Activated CD8-positive, alpha-beta memory T cell treated with anti-CD3 and anti-CD28 coated beads, Interleukin-2, amount 10 ng/mL, durations not matched to agents 7 days and 5 days (primary cell): ENCODE measurements around the gene NCOA3. TPM values are rescaled to one million over a fixed set of nuclear protein-coding genes. Genes with fewer than 3 reads are reported as not detected.
"Not testable (repeated sequence)": the region's sequence is repeated elsewhere in the genome, so short reads cannot be mapped to it uniquely, and the experiment has no call there.

ENCODE experiments used
- ATAC-seq: fragments of 150-1000 bp; cut with Tn5 transposase; one replicate; pipeline ENCODE4 v1.10.0; 2021; ENCODE audit warnings: moderate library complexity
- CTCF ChIA-PET: fragments of 350-600 bp; sonication (Branson Sonifier 250); formaldehyde crosslinking; loops from one replicate; lab custom pipeline; 2021; ENCODE audit warnings: antibody characterized with exemption; lab: Charles Lee
- DNase-seq: peaks from one replicate; pipeline ENCODE4 v3.0.0-alpha.2; 2020
- H3K27ac Mint-ChIP-seq: one replicate; pipeline ENCODE4 v1.8.0; 2021; ENCODE audit warnings: mild to moderate bottlenecking, mixed read lengths
- H3K27me3 Mint-ChIP-seq: one replicate; pipeline ENCODE4 v1.8.0; 2021; ENCODE audit warnings: mixed read lengths
- H3K36me3 Mint-ChIP-seq: one replicate; pipeline ENCODE4 v1.8.0; 2021; ENCODE audit warnings: mild to moderate bottlenecking, mixed read lengths
- H3K4me1 Mint-ChIP-seq: one replicate; pipeline ENCODE4 v1.8.0; 2021; ENCODE audit warnings: mixed read lengths
- H3K4me3 Mint-ChIP-seq: one replicate; pipeline ENCODE4 v1.8.0; 2021; ENCODE audit warnings: mild to moderate bottlenecking, moderate library complexity, mixed read lengths
- H3K9me3 Mint-ChIP-seq: one replicate; pipeline ENCODE4 v1.8.0; 2022; ENCODE audit warnings: low read depth, mixed read lengths
- total RNA-seq, 2 experiments: library from RNA; stranded (reverse); gene quantifications; one replicate each; pipeline ENCODE4 v1.2.3, GENCODE V29; 2021

NCOA3 gene
- total RNA-seq, 2 experiments from 2014 or later, result 74.9 to 75.8 TPM

DNA sequence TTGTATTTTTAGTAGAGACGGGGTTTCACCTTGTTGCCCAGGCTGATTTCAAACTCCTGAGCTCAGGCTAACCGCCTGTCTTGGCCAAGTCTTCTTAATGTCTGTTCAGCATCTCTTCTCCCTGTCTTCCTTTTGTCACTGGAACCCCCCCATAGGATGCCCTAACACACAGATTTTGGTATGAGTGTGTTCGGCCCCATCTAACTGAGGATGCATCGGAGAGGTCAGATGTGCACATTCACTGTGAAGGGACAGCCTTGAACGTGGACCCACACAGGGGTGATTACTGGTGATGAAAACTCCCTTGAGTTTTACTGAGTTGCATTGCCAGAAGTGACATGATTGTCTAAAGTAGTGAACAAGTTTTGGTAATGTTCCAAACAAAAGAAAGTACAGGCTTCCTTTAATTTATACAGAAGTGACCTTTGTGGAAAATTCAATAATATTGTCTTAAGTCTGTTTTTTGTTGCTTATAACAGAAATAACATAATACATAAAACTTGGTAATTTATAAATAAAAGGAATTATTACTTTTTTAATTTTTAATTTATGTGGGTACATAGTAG is 40.5 kb upstream of the NCOA3 start:
- CTCF ChIA-PET, result no interaction called here
- no peak for ATAC-seq

DNA sequence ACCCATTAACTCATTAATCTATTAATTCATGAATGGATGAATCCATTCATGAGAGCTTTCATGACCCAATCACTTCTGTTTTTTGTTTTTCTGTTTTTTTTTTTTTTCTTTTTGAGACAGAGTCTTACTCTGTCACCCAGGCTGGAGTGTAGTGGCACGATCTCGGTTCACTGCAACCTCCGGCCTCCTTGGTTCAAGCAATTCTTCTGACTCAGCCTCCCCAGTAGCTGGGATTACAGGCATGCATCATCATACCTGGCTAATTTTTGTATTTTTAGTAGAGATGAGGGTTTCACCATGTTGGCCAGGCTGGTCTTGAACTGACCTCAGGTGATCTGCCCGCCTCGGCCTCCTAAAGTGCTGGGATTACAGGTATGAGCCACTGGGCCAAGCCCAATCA is 39.8 kb upstream of the NCOA3 start:
- DNase-seq, H3K4me3 Mint-ChIP-seq, CTCF ChIA-PET, H3K27ac Mint-ChIP-seq, H3K27me3 Mint-ChIP-seq, ATAC-seq, H3K9me3 Mint-ChIP-seq, H3K36me3 Mint-ChIP-seq: not testable (repeated sequence)
- H3K4me1 Mint-ChIP-seq, result peaks cover 11% of the 10 kb centered on the region

More for the DNA sequence above, 40.5 kb upstream of the NCOA3 start:
- Mint-ChIP-seq H3K27me3 (no peaks in the 10 kb centered on the region), H3K27ac (no peak overlapping the region), H3K4me3 (no peak overlapping the region), H3K36me3 (no peaks in the 10 kb centered on the region), H3K4me1 (peaks cover 15% of the 10 kb centered on the region), H3K9me3 (no peaks in the 10 kb centered on the region)
- no peak for DNase-seq

DNA sequence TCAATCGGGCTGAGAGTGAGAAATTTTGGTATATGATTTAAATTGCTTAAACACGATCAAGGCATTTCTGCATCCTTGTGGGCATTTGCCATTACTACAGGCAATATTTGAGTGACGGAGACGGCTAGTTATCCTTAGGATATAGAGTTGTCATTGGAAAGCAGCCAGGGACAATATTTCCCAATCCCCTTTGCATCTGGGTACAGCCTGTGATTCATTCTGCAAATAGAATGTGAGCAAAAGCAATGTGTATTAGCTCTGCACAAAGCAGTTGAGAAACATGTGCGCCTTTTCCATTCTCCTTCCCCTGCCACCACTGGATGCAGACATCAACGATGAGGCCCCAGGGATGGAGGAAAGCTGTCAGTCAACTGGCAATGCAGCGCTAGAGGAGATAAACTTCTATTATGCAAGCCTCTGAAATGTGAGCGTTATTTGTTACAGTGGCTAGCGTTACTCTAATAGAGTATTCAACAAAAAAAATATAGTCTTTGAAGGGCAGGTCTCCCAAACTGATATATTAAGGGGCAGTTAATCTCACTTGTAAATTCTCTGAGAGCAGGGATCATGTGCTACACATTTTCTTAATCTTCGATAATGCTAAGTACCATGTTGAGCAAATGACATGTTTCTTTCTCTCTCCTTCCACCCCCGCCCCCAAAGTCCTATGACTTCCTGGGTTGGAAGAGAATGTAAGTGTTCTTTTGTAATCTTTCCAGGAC is 37.1 kb upstream of the NCOA3 start:
- DNase-seq (no peak), ATAC-seq (no peak)
- CTCF ChIA-PET, result no interaction called here
- H3K9me3 Mint-ChIP-seq, result no peaks in the 10 kb centered on the region
- no peak overlapping the region for H3K4me3 Mint-ChIP-seq
- no peak overlapping the region for H3K27ac Mint-ChIP-seq
- H3K27me3 Mint-ChIP-seq, result no peaks in the 10 kb centered on the region
- H3K36me3 Mint-ChIP-seq, result no peaks in the 10 kb centered on the region
- peaks cover 3% of the 10 kb centered on the region for H3K4me1 Mint-ChIP-seq

DNA sequence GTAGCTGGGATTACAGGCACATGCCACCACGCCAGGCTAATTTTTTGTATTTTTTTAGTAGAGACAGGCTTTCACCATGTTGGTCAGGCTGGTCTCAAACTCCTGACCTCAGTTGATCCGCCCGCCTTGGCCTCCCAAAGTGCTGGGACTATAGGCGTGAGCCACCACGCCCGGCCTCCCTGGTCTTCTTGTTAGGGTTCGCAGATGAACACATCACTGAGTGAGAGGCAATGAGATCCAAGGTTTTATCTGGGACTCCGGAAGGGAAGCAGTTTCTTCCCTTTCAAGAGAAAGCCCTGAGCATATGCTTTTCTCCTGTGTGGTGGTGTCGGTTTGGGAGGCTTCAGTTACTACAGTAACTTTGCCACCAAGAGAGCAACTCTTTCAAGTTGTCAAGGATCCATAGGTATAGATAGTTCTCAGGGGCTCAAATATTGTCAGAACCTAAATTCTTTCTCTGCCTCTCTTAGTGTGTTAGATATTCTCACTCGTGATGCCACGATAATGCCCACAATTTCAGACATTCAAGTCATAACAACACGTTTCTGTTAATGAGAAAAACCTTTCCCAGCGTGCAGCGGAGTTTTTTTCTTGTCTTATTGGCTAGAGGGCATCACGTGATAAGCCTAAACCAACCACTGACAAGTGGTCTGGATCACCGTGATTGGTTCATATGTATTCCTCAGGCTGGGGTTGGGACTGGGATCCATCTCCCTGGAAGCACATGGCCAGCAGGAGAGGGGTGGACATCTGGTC is 36.2 kb upstream of the NCOA3 start:
- CTCF ChIA-PET, result interaction anchor here (0.7 kb wide), 1 partner anchor 165 kb away, joined by 3 read pairs; no protein-coding TSS in a partner anchor
- Mint-ChIP-seq H3K27me3 (no peaks in the 10 kb centered on the region), H3K36me3 (no peaks in the 10 kb centered on the region), H3K4me3 (no peak overlapping the region), H3K4me1 (peaks cover 3% of the 10 kb centered on the region), H3K27ac (no peak overlapping the region), H3K9me3 (no peaks in the 10 kb centered on the region)
- no peak for ATAC-seq
- DNase-seq, result no peak

DNA sequence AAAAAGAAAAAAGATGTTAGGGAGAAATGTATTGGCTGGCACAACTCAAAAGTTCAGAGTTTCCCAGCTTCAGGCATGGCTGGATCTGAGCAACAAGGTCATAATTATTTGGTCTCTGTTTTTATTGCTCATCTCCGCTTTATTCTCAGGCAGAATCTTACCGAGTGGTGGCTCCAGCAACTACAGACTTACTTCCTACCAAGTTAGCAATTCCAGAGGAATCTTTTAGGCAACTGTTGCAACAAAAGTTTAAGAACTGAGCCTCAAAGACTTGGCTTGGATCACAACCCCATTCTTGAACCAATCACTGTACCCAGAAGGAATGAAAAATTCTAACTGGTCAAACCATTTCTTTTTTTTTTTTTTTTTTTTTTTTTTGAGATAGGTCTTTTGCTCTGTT is 35.5 kb upstream of the NCOA3 start:
- no peak overlapping the region for H3K4me3 Mint-ChIP-seq
- ATAC-seq, result no peak
- H3K4me1 Mint-ChIP-seq, result peaks cover 3% of the 10 kb centered on the region
- no peaks in the 10 kb centered on the region for H3K27me3 Mint-ChIP-seq
- no peaks in the 10 kb centered on the region for H3K9me3 Mint-ChIP-seq
- no peak overlapping the region for H3K27ac Mint-ChIP-seq
- CTCF ChIA-PET, result interaction anchor here (0.7 kb wide), 1 partner anchor 164 kb away, joined by 3 read pairs; no protein-coding TSS in a partner anchor
- no peak for DNase-seq
- H3K36me3 Mint-ChIP-seq, result no peaks in the 10 kb centered on the region

DNA sequence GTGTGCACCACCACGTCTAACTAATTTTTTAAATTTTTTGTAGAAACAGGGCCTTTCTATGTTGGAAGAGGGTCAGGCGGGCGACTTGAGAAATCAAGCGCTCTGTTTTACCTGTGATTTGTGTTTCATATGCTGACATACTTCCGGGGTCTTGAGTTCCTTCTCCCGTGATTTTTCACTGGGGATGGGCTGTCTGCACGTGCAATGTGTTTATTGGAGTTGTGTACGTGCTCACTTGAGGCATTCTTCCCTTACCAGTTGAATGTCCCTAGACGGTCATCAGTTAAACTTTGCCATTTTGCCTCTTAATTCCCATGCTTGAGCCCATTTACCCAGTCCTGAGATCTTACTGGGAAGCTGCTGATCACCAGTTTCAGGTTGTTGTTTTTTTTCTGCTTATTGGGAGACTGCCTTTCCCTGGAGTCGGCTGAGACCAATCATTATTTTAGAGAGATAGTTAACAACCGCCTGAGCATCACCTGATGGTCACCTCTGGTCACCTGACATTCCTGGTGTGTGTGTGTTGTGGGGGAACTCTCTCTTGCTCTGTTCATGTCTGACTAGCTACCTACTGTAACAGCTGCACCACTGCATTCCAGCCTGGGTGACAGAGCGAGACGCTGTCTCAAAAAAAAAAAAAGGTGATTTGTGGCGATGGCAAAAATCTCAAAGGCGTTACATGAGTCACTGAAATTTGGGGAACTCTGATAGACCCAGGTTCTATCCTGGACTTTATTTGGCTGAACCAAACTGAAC is 34.8 kb upstream of the NCOA3 start:
- Mint-ChIP-seq H3K27me3 (no peaks in the 10 kb centered on the region), H3K4me3 (no peak overlapping the region), H3K27ac (no peak overlapping the region), H3K9me3 (no peaks in the 10 kb centered on the region), H3K36me3 (no peaks in the 10 kb centered on the region), H3K4me1 (peaks cover 3% of the 10 kb centered on the region)
- CTCF ChIA-PET, result no interaction called here
- DNase-seq, result no peak
- no peak for ATAC-seq

DNA sequence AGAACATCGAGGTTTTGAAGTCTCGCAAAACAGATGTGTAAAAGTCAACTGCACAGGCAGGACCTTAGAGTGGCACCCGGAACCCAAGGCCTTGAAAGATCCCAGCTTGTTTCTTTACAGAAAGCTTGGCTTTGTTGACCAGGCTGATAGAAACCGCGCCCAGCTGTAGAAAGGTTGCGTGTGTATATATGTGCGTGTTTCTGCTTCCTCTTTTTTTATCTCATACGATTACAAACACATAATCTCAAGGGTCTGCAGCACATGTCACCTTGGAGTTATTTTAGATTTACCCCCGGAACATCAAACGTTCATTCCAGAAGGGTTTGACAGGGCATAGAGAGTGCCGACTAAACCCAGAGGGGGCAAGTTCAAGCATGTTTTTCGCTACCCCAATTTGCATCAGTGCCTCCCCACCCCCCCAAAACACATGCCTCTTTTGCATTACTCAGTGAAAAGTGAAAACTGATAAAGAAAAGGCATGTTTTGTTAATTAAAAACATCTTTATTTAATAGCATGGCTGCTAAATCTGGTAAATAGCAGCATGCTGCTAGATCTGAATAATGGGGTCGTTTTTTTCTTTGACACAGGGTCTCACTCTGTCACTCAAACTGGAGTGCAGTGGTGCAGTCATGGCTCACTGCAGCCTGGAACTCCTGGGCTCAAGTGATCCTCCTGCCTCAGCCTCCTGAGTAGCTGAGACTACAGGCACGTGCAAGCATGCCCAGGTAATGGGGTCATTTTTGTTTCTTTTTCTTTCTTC is 33.2 kb upstream of the NCOA3 start:
- peaks cover 11% of the 10 kb centered on the region for H3K4me1 Mint-ChIP-seq
- no peaks in the 10 kb centered on the region for H3K36me3 Mint-ChIP-seq
- no peak for ATAC-seq
- DNase-seq, result no peak
- CTCF ChIA-PET, result no interaction called here
- H3K27me3 Mint-ChIP-seq, result no peaks in the 10 kb centered on the region
- H3K27ac Mint-ChIP-seq, result no peak overlapping the region
- H3K9me3 Mint-ChIP-seq, result no peaks in the 10 kb centered on the region
- H3K4me3 Mint-ChIP-seq, result no peak overlapping the region

DNA sequence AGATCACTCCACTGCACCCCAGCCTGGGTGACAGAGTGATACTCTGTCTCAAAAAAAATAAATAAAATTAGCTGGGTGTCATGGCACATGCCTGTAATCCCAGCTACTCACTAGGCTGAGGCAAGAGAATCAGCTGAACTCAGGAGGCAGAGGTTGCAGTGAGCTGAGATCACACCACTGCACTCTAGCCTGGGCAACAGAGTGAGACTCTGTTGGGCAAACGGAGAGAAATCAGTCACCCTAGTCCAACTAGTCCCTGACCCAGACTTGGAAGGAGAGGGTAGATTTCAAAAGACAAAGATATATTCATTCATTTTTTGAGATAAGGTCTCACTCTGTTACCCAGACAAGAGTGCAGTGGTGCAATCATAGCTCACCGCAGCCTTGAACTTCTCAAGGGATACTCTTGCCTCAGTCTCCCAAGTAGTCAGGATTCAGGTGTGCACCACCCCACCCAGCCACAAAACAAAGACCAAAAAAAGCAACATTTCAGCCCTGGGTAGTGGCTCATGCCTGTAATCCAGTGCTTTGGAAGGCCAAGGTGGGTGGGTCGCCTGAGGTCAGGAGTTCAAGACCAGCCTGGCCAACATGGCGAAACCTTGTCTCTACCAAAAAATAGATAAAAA is 26.2 kb upstream of the NCOA3 start:
- Mint-ChIP-seq H3K36me3 (no peaks in the 10 kb centered on the region), H3K27ac (no peak overlapping the region), H3K27me3 (no peaks in the 10 kb centered on the region), H3K9me3 (no peaks in the 10 kb centered on the region), H3K4me3 (no peak overlapping the region), H3K4me1 (peaks cover 20% of the 10 kb centered on the region)
- DNase-seq (no peak), ATAC-seq (no peak)
- CTCF ChIA-PET, result interaction anchor here (0.7 to 1.2 kb wide), 2 partner anchors 16 to 145 kb away, joined by 3 read pairs; no protein-coding TSS in a partner anchor

DNA sequence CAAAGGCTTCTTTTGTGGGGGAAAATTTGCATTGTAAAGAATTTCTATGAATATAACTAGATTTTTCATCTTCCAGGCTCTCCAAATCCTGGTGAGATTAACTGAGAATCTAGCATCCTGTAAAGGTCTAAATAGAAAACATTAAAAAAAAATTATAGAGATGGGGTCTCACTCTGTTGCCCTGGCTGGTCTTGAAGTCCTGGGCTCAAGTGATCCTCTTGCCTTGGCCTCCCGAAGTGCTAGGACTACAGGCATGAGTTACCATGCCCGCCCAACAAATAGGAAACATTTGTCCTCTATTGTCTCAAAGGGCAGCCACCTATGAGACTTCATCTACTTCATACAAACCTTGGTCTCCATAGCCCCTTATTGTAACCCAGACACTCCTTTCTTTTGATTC is 25.2 kb upstream of the NCOA3 start:
- CTCF ChIA-PET, result no interaction called here
- no peaks in the 10 kb centered on the region for H3K36me3 Mint-ChIP-seq
- no peaks in the 10 kb centered on the region for H3K9me3 Mint-ChIP-seq
- H3K27me3 Mint-ChIP-seq, result no peaks in the 10 kb centered on the region
- DNase-seq, result no peak
- H3K4me1 Mint-ChIP-seq, result peaks cover 24% of the 10 kb centered on the region
- ATAC-seq, result no peak
- H3K4me3 Mint-ChIP-seq, result no peak overlapping the region
- H3K27ac Mint-ChIP-seq, result no peak overlapping the region

DNA sequence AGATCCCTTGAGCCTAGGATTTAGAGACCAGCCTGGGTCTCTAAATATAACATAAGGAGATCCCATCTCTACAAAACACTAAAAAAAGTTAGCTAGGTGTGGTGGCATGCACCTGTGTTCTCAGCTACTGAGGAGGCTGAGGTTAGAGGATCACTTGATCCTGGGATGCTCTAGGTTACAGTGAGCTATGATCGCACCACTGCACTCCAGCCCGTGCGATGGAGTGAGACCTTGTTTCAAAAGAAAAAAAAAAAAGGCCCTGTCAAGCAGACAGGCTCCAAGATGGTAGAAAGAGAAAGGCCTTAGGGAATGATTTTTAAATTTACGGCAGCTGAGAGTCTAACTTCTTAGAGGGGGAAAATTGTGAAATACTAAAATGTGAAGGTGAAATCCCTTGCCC is 22.6 kb upstream of the NCOA3 start:
- no peak overlapping the region for H3K27ac Mint-ChIP-seq

DNA sequence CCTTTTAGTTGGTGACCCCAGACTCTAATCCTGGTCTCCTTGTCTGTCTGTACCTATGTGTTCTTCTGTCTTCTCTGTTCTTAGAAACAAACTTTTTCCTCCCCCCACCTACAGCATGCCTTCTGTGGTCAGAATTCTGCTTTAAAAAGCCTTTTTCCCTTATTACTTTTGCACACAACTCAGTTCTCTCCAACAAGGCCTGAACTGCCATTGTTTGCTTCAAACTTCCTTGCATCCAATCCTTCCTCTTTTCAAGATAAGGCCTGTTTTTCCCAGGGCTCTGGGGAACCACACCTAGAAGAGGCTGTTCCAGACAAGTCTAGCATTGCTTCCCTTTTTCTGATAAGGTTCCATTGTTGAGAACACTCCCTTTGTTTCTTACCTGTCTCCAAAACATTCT is 22.2 kb upstream of the NCOA3 start:
- H3K9me3 Mint-ChIP-seq, result no peaks in the 10 kb centered on the region
- CTCF ChIA-PET, result no interaction called here
- H3K4me1 Mint-ChIP-seq, result peaks cover 23% of the 10 kb centered on the region
- H3K27me3 Mint-ChIP-seq, result no peaks in the 10 kb centered on the region
- H3K36me3 Mint-ChIP-seq, result no peaks in the 10 kb centered on the region
- H3K27ac Mint-ChIP-seq, result peak overlapping the region; percentile 39
- no peak overlapping the region for H3K4me3 Mint-ChIP-seq
- no peak for DNase-seq
- ATAC-seq, result no peak

More for the DNA sequence above, 22.6 kb upstream of the NCOA3 start:
- CTCF ChIA-PET, result no interaction called here
- Mint-ChIP-seq H3K27me3 (no peaks in the 10 kb centered on the region), H3K36me3 (no peaks in the 10 kb centered on the region), H3K4me1 (peaks cover 20% of the 10 kb centered on the region), H3K4me3 (no peak overlapping the region), H3K9me3 (no peaks in the 10 kb centered on the region)
- DNase-seq, result no peak
- ATAC-seq, result no peak

DNA sequence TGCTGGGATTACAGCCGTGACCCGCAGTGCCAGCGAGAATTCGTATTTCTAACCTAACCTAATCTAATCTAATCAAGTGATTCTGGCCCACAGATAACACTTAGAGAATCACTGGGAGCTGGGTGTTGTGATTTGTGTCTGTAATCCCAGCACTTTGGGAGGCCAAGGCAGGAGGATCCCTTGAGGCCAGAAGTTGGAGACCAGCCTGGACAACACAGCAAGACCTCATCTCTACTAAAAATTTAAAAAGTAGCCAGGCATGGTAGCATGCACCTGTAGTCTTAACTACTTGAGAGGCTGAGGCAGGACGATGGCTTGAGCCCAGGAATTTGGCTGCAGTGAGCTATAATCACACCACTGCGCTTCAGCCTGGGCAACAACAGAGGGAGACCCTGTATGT is 21.4 kb upstream of the NCOA3 start:
- DNase-seq (no peak), ATAC-seq (no peak)
- CTCF ChIA-PET, result interaction anchor here (0.9 kb wide), 1 partner anchor 22 kb away, joined by 3 read pairs; no protein-coding TSS in a partner anchor
- Mint-ChIP-seq H3K27me3 (no peaks in the 10 kb centered on the region), H3K27ac (no peak overlapping the region), H3K36me3 (no peaks in the 10 kb centered on the region), H3K4me1 (peaks cover 28% of the 10 kb centered on the region), H3K9me3 (no peaks in the 10 kb centered on the region), H3K4me3 (no peak overlapping the region)
